Middle frontal gyrus (tissue), 1 donor: ENCODE results near the gene YTHDC2.
"Not testable (repeated sequence)": the region's sequence is repeated elsewhere in the genome, so short reads cannot be mapped to it uniquely, and the experiment has no call there.

Experiments used
- DNase-seq: peaks from one replicate; pipeline ENCODE4 v3.0.0-alpha.2; 2015; ENCODE audit warnings: low spot score; ENCODE audit errors: extremely low spot score

The YTHDC2 gene

GRCh38 chr5:113601423-113601822 lies 87.9 kb downstream of the YTHDC2 start:
- DNase-seq = no peak

GRCh38 chr5:113603246-113603645 lies 89.8 kb downstream of the YTHDC2 start:
- not testable (repeated sequence) for DNase-seq

GRCh38 chr5:113606298-113607134 lies 93.0 kb downstream of the YTHDC2 start:
- DNase-seq = no peak

- no peak for DNase-seq
These were observed 93.9 kb downstream of the YTHDC2 start for GRCh38 chr5:113607361-113607760.

- DNase-seq = no peak
These were observed 94.7 kb downstream of the YTHDC2 start for GRCh38 chr5:113608113-113608596.

GRCh38 chr5:113612060-113612496 lies 98.6 kb downstream of the YTHDC2 start:
- no peak for DNase-seq

GRCh38 chr5:113614191-113614590 lies 100.7 kb downstream of the YTHDC2 start:
- DNase-seq = no peak

- no peak for DNase-seq
These were observed 102.2 kb downstream of the YTHDC2 start for GRCh38 chr5:113615708-113616107.

GRCh38 chr5:113617191-113617796 lies 103.8 kb downstream of the YTHDC2 start:
- no peak for DNase-seq

- DNase-seq = no peak
These were observed 119.5 kb downstream of the YTHDC2 start for GRCh38 chr5:113632996-113633395.

GRCh38 chr5:113634957-113635356 lies 121.5 kb downstream of the YTHDC2 start:
- no peak for DNase-seq

GRCh38 chr5:113641715-113642114 lies 128.2 kb downstream of the YTHDC2 start:
- DNase-seq = no peak
